Testis (tissue), 2 donors: ENCODE results near the gene SARDH.

Experiments
- CTCF ChIP-seq, 3 experiments: fragments of 450-650 bp in 2 of 3; fragments of 200-600 bp in 1 of 3; sonication (generic) in 1 of 3; IDR thresholded peaks; one replicate each; pipeline ENCODE4 v1.5.1; 2016 to 2019; ENCODE audit warnings: antibody characterized with exemption in 3 of 3, mild to moderate bottlenecking in 2 of 3, moderate library complexity in 1 of 3
- POLR2A ChIP-seq: fragments of 450-650 bp; IDR thresholded peaks from one replicate; pipeline ENCODE4 v1.6.1; 2017; ENCODE audit warnings: antibody characterized with exemption, mild to moderate bottlenecking, moderate library complexity

GRCh38 chr9:133679056-133679455 lies 59.1 kb downstream of the SARDH start:
- TF ChIP-seq CTCF (IDR thresholded peaks at IDR 0.05) (no peak), POLR2A (no peak)
